Choroid plexus epithelial cell (primary cell): Measurements from ENCODE around the gene USP32.
"Not testable (repeated sequence)": the region's sequence is repeated elsewhere in the genome, so short reads cannot be mapped to it uniquely, and the experiment has no call there.

ENCODE experiments used
- DNase-seq: peaks from one replicate; pipeline ENCODE4 v3.0.0-alpha.2; 2010; ENCODE audit warnings: low read depth
- H3K4me3 ChIP-seq: 2 replicates; pipeline ENCODE4 v1.5.1; 2011; ENCODE audit warnings: low read depth, mild to moderate bottlenecking, control low read depth, low read length, moderate library complexity
- CTCF ChIP-seq: conservative IDR thresholded peaks from 2 replicates; pipeline ENCODE4 v1.5.1; 2011; ENCODE audit warnings: low read depth, mild to moderate bottlenecking, control low read depth, inconsistent platforms, low read length, moderate library complexity

Gene USP32

GRCh38 chr17:60383379-60383778, 8.6 kb downstream of the USP32 start:
- no peak overlapping the region for H3K4me3 ChIP-seq
- no peak for DNase-seq
- TF ChIP-seq CTCF: no peak

GRCh38 chr17:60381958-60382357, 10.0 kb downstream of the USP32 start:
- no peak for DNase-seq
- no peak overlapping the region for H3K4me3 ChIP-seq
- no peak for TF ChIP-seq CTCF

- DNase-seq, H3K4me3 ChIP-seq: not testable (repeated sequence)
These were observed 12.5 kb downstream of the USP32 start for GRCh38 chr17:60379461-60379860.

GRCh38 chr17:60378187-60378586, 13.7 kb downstream of the USP32 start:
- not testable (repeated sequence) for DNase-seq

GRCh38 chr17:60372790-60373483, 19.0 kb downstream of the USP32 start:
- no peak for TF ChIP-seq CTCF
- DNase-seq: peak; percentile 76
- H3K4me3 ChIP-seq: no peak overlapping the region

More at GRCh38 chr17:60378187-60378586, 13.7 kb downstream of the USP32 start:
- not testable (repeated sequence) for H3K4me3 ChIP-seq

- no peak for TF ChIP-seq CTCF
- H3K4me3 ChIP-seq: no peak overlapping the region
- DNase-seq: no peak
These were observed 20.0 kb downstream of the USP32 start for GRCh38 chr17:60371818-60372510.

GRCh38 chr17:60371416-60371815, 20.5 kb downstream of the USP32 start:
- DNase-seq: no peak
- H3K4me3 ChIP-seq: no peak overlapping the region
- no peak for TF ChIP-seq CTCF

GRCh38 chr17:60369727-60370126, 22.2 kb downstream of the USP32 start:
- no peak for TF ChIP-seq CTCF
- no peak for DNase-seq
- H3K4me3 ChIP-seq: no peak overlapping the region
